Aorta (tissue), 5 donors: Measurements from ENCODE around the gene MPZL2. TPM values are rescaled to one million over a fixed set of nuclear protein-coding genes. Genes with fewer than 3 reads are reported as not detected.

Experiments used
- ATAC-seq: fragments of 200-7000 bp; cut with Tn5 transposase; one replicate; pipeline ENCODE4 v1.9.1; 2022; ENCODE audit warnings: moderate library complexity; ENCODE audit not compliant: low FRiP score
- DNase-seq, 2 donors: peaks; one replicate each; pipeline ENCODE4 v3.0.0-alpha.2; 2020
- H3K27ac ChIP-seq, 2 donors: one replicate each; pipeline ENCODE4 v1.5.1; 2013; ENCODE audit warnings: low read length in 2 of 2, mild to moderate bottlenecking in 2 of 2, moderate library complexity in 2 of 2, control low read depth in 1 of 2, inconsistent platforms in 1 of 2, low read depth in 1 of 2
- H3K27me3 ChIP-seq, 2 donors: one replicate each; pipeline ENCODE4 v1.6.1; 2013; ENCODE audit warnings: control low read depth in 1 of 2, low read length in 1 of 2, mild to moderate bottlenecking in 1 of 2, moderate library complexity in 1 of 2; ENCODE audit not compliant: insufficient read depth in 2 of 2, control insufficient read depth in 1 of 2
- H3K36me3 ChIP-seq, 2 donors: one replicate each; pipeline ENCODE4 v1.6.1; 2013; ENCODE audit warnings: control low read depth in 1 of 2, low read length in 1 of 2, mild to moderate bottlenecking in 1 of 2; ENCODE audit not compliant: insufficient read depth in 2 of 2, control insufficient read depth in 1 of 2
- H3K4me1 ChIP-seq, 2 donors: one replicate each; pipeline ENCODE4 v1.6.1; 2013; ENCODE audit warnings: low read length in 2 of 2, control low read depth in 1 of 2, mild to moderate bottlenecking in 1 of 2, moderate library complexity in 1 of 2; ENCODE audit not compliant: insufficient read depth in 2 of 2, control insufficient read depth in 1 of 2
- H3K4me3 ChIP-seq, 2 donors: one replicate each; pipeline ENCODE4 v1.5.1; 2013; ENCODE audit warnings: low read length in 2 of 2, control low read depth in 1 of 2, mild to moderate bottlenecking in 1 of 2
- H3K9me3 ChIP-seq: one replicate; pipeline ENCODE4 v1.6.1; 2013; ENCODE audit warnings: mild to moderate bottlenecking, low read length; ENCODE audit not compliant: control insufficient read depth
- WGBS, 2 donors: extraction: QIAGEN DNeasy Blood & Tissue Kit; methylation state at CpG; one replicate each; pipeline ENCODE4 v1.1.7; 2013; 5-methylcytosine and 5-hydroxymethylcytosine counted together
- intact Hi-C, 2 donors: fragments of 100-400 bp; cut with DNase I; formaldehyde crosslinking; loops; one replicate each; pipeline versions ENCODE4 v1.14.2 to v1.15.0; 2022
- polyA plus RNA-seq, 2 donors: library from polyadenylated mRNA; stranded (reverse); fragments of 200-250 nt; gene quantifications; one replicate each; pipeline ENCODE4 v1.2.3, GENCODE V29; 2013
- total RNA-seq, 2 donors: library from RNA; stranded (reverse); fragmentation: NEBNext Ultra II Directional; extraction: Animal tissue kit (Norgen Biotek cat#: 25700); gene quantifications; one replicate each; pipeline ENCODE4 v1.2.1, GENCODE V29; 2021
- donor health status: healthy with polysubstance abuse.
- donor health status: Bipolar disorder and iron deficiency.
- donor health status: DM: no; HTN: no; CAD: no.
- donor health status: DM: no; HTN: no; CAD: no.
- donor health status: DM: yes; HTN: yes; CAD: no.

MPZL2 gene
- total and polyA plus RNA-seq, 4 donors: 3.8 to 63.2 (median 33.0) TPM

DNA sequence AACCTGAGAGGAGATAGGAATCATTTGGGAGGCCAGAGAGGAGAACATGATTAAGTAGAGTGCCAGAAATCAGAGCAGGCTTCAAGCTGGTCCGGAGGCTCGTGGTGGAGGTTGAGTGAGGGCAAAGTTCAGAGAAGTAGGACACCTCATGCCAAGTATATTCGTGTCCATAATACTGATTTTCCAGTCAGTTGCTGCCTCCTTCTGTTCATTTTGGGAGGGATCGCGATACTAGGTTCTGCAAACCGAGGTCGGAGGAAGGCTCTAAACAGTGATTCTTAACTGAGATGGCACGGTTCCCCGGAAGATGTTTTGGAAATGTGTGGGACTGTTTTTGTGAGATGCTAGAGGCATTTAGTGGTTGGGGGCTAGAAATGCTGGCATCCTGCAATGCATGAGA is 26.8 kb upstream of the MPZL2 start:
- 25 to 30% methylated on average over 9 of the region's 9 CpGs for WGBS, 2 donors
- Histone ChIP-seq H3K9me3 (no peaks in the 10 kb centered on the region), H3K36me3 (no peaks in the 10 kb centered on the region), H3K27me3 (no peaks in the 10 kb centered on the region), H3K27ac (no peak overlapping the region), H3K4me1 (no peaks in the 10 kb centered on the region), H3K4me3 (no peak overlapping the region)
- ATAC-seq: peak; percentile 56
- intact Hi-C loops: no loop called here
- no peak for DNase-seq

DNA sequence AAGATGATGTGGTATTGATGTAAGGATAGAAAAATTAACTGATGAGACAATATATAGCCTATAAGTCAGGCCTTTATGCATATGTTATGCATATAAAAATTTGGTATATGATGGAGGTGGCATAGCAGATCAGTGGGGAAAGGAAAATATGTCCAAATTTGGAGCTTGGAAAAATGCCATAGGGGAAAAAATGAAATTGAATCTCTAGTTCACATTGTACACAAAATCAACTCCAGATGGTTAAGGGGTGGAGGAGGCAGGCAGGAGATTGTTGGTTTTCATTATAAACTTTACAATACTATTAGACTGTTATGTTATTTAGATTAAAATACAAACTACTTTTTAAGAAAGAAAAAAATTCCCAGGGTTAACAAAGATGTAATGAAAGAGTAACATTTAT is 25.3 kb upstream of the MPZL2 start:
- ATAC-seq: no peak
- H3K27me3 ChIP-seq: no peaks in the 10 kb centered on the region
- H3K4me1 ChIP-seq: no peaks in the 10 kb centered on the region
- DNase-seq: no peak
- H3K27ac ChIP-seq: no peak overlapping the region
- no peaks in the 10 kb centered on the region for H3K36me3 ChIP-seq
- H3K4me3 ChIP-seq: no peak overlapping the region
- no peaks in the 10 kb centered on the region for H3K9me3 ChIP-seq
- intact Hi-C loops: no loop called here

DNA sequence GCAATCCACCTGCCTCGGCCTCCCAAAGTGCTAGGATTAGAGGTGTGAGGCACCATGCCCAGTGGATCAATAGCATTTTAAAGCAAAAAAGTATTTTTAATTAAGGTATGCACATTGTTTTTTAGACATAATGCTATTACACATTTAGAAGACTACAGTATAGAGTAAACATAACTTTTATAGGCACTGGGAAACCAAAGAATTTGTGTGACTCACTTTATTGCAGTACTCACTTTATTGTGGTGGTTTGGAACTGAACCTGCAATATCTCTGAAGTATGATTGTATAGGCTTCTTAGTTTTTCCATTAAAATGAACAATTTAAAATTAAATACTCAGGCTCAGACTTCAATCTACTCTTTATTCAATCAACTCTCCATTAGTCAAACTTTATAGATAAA is 22.9 kb upstream of the MPZL2 start:
- H3K36me3 ChIP-seq: no peaks in the 10 kb centered on the region
- WGBS, 2 donors: 80 to 83% methylated on average over 1 of the region's 1 CpG
- intact Hi-C loops: no loop called here

DNA sequence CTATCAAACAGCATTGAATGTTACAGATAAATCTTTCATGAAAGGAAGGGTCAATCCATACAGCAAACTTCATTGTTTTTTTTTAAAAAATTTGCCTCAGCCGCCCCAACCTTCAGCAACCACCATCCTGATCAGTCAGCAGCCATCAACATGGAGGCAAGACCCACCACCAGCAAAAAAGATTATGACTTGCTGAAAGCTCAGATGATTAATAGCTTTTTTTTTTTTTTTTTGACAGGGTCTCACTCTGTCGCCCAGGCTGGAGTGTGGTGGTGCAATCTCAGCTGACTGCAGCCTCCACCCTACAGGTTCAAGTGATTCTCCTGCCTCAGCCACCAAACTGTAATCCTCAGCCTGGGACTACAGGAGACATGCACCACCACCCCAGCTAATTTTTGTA is 22.4 kb upstream of the MPZL2 start:
- Histone ChIP-seq H3K4me3 (no peak overlapping the region), H3K27ac (no peak overlapping the region), H3K9me3 (no peaks in the 10 kb centered on the region), H3K27me3 (no peaks in the 10 kb centered on the region), H3K36me3 (no peaks in the 10 kb centered on the region), H3K4me1 (no peaks in the 10 kb centered on the region)
- DNase-seq (no peak), ATAC-seq (no peak)
- intact Hi-C loops: no loop called here
- WGBS, 2 donors: 62 to 75% methylated on average over 2 of the region's 2 CpGs

More for the DNA sequence above, 22.9 kb upstream of the MPZL2 start:
- Histone ChIP-seq H3K9me3 (no peaks in the 10 kb centered on the region), H3K4me3 (no peak overlapping the region), H3K27me3 (no peaks in the 10 kb centered on the region), H3K27ac (no peak overlapping the region), H3K4me1 (no peaks in the 10 kb centered on the region)
- ATAC-seq (no peak), DNase-seq (no peak)

DNA sequence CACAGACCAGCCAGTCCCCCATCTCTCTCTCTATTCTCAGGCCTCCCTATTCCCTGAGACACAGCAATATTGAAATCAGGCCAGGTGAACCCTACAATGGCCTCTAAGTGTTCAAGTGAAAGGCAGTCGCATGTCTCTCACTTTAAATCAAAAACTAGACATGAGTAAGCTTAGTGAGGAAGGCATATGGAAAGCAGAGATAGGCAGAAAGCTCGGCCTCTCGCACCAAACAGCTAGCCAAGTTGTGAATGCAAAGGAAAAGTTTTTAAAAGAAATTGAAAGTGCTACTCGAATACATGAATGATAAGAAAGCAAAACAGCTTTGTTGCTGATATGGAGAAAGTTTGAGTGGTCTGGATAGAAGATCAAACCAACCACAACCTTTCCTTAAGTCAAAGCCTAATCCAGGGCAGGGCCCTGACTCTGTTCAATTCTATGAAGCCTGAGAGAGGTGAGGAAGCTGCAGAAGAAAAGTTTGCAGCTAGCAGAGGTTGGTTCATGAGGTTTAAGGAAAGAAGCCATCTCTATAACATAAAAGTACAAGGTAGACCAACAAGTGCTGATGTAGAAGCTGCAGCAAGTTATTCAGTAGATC is 19.8 kb upstream of the MPZL2 start:
- WGBS, 2 donors: 49 to 50% methylated on average over 4 of the region's 4 CpGs
- Histone ChIP-seq H3K9me3 (no peaks in the 10 kb centered on the region), H3K27me3 (no peaks in the 10 kb centered on the region), H3K4me1 (no peaks in the 10 kb centered on the region), H3K27ac (no peak overlapping the region), H3K4me3 (no peak overlapping the region), H3K36me3 (no peaks in the 10 kb centered on the region)
- ATAC-seq (no peak), DNase-seq (no peak)
- intact Hi-C loops: no loop called here

DNA sequence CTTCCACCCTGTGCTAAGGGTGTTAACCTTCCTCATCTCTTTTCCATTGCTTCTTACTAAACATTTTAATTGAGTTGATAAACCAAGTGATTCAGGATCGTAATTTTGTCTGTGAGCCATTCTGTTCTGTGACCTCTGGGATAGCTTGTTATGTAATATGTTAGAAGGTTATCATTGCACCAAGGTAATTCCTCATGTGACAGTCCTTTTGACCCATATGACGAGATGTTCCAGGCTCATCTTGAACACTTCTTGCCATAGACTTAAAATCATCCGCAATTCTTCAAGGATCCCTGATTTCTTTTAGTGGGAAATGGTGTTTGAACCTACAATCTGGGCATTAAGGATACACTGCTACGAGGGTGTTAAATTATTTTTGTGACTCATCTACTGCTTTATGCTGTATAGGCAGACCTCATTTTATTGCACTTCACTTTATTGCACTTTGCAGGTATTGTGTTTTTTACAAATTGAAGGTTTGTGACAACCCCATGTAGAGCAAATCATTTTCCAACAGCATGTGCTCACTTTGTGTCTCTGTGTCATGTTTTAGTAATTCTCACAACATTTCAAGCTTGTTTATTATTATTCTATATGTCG is 19.0 kb upstream of the MPZL2 start:
- 68 to 69% methylated on average over 5 of the region's 5 CpGs for WGBS, 2 donors
- Histone ChIP-seq H3K9me3 (no peaks in the 10 kb centered on the region), H3K4me3 (no peak overlapping the region), H3K36me3 (no peaks in the 10 kb centered on the region), H3K27me3 (no peaks in the 10 kb centered on the region), H3K27ac (no peak overlapping the region), H3K4me1 (no peaks in the 10 kb centered on the region)
- ATAC-seq: no peak
- DNase-seq: no peak
- intact Hi-C loops: no loop called here

DNA sequence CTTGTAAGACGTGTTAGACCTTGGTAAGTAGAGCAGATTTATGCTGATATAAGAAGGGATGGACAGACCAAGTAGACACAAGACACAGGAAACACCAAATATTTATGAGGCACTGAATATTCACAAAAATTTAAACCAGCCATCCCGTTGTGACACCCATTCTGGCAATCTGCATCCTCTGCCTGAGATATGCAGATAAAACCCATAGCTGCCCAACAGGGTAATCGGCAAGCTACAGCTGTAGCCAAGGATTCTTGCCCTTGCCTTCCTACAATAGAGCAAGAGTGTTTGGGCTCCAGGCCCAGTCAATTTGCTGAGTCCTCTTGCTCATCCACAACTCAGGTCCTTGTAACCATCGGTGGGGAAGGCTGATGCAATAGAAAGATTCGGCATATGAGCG is 18.5 kb upstream of the MPZL2 start:
- Histone ChIP-seq H3K9me3 (no peaks in the 10 kb centered on the region), H3K36me3 (no peaks in the 10 kb centered on the region), H3K27ac (no peak overlapping the region), H3K4me3 (no peak overlapping the region), H3K4me1 (no peaks in the 10 kb centered on the region), H3K27me3 (no peaks in the 10 kb centered on the region)
- ATAC-seq (no peak), DNase-seq (no peak)
- intact Hi-C loops: no loop called here
- 72 to 84% methylated on average over 6 of the region's 6 CpGs for WGBS, 2 donors

DNA sequence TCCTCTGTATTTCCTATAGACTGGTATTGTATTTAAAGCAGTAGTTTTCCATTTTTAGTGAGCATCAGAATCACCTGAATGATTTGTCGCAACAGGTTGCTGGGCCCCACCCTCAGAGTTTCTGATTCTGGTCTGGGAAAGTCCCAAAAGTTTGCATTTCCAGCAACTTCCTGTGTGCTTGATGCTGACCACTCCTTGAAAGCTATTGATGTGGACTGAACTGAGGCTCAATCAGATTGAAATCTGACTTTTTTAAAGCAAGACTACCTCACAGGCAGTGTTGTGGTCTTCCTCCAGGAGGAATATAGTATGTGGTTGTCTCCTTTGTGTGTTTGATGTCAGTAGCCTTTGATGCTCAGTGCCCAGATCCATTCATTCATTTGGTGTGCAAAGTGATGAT is 17.2 kb upstream of the MPZL2 start:
- 94 to 96% methylated on average over 1 of the region's 1 CpG for whole genome bisulfite sequencing, 2 donors
- intact Hi-C loops: no loop called here
- DNase-seq: no peak
- ATAC-seq: no peak
- Histone ChIP-seq H3K36me3 (no peaks in the 10 kb centered on the region), H3K27me3 (no peaks in the 10 kb centered on the region), H3K4me3 (no peak overlapping the region), H3K27ac (no peak overlapping the region), H3K9me3 (no peaks in the 10 kb centered on the region), H3K4me1 (no peaks in the 10 kb centered on the region)

DNA sequence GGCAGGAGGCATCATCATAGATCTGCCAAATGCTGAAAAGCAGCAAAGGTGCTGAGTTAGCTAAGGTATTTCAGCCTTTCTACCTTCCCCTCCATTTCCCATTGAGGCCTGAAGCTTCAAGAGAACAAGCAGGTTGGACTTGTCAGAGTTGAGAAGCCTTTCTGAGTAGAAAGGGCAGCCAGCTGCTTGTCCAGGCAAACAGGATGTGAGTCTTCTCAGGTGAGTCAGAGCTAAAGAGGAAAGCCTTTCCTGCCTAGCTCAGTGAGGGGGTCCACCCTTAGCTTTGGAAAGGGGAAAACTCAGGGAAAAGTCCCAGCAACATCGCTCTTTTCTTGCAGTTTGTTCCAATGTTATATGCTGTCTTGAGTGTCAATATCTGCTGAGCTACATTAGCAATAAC is 13.2 kb upstream of the MPZL2 start:
- intact Hi-C loops: no loop called here
- no peaks in the 10 kb centered on the region for H3K27me3 ChIP-seq
- no peak for DNase-seq
- no peak overlapping the region for H3K27ac ChIP-seq
- no peaks in the 10 kb centered on the region for H3K9me3 ChIP-seq
- H3K4me1 ChIP-seq: no peaks in the 10 kb centered on the region
- no peak for ATAC-seq
- WGBS, 2 donors: 93 to 95% methylated on average over 1 of the region's 1 CpG
- H3K36me3 ChIP-seq: no peaks in the 10 kb centered on the region
- no peak overlapping the region for H3K4me3 ChIP-seq
